Measurements from ENCODE around the gene CHI3L1. TPM values are rescaled to one million over a fixed set of nuclear protein-coding genes. Genes with fewer than 3 reads are reported as not detected.

CHI3L1 gene
- total RNA-seq, 2 donors from 2014 or later = 5.4 to 8.2 TPM

DNA sequence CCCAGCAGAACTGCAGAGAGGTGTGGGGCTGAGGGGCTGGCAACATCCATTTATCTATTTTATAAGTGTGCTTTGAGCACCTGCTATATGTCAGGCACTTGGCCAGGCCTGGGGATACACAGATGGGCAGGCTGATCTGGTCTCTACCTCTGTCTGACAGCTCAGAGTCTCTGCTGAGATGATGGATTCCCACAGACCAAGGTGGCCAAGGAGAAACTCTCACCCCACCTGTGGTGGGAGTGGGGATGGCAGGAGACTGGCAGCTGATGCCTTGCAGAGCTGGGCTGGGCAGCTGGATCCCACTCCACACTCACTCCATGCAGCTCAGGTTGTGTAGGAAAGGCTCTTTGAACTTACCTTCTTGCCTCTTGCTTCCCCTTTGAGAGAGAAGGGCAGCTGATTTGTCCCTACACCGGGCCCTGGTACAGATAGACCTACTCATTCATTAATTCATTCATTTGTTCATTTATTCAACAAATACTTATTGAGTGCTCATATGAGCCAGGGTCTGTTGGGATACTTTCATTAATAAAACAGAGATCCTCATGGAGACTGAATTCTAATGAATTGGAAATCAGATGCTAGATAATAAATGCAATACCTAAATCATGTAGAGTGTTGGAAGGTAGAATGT, 50.0 kb downstream of the CHI3L1 start:
- Histone ChIP-seq H3K27ac (peak overlapping the region; percentile 74 to 87 (median 84)), H3K9me3 (no peaks in the 10 kb centered on the region), H3K4me3 (no peak overlapping the region), H3K36me3 (replicated peaks in 1 of 2; ENCODE audit: insufficient read depth in 1 of 2, low read depth in 2 of 2) (no peaks in the 10 kb centered on the region), H3K27me3 (no peaks in the 10 kb centered on the region), H3K4me1 (peaks cover 72% of the 10 kb centered on the region)
- ATAC-seq (no peak), DNase-seq (no peak)
- TF ChIP-seq, protein P1, sequence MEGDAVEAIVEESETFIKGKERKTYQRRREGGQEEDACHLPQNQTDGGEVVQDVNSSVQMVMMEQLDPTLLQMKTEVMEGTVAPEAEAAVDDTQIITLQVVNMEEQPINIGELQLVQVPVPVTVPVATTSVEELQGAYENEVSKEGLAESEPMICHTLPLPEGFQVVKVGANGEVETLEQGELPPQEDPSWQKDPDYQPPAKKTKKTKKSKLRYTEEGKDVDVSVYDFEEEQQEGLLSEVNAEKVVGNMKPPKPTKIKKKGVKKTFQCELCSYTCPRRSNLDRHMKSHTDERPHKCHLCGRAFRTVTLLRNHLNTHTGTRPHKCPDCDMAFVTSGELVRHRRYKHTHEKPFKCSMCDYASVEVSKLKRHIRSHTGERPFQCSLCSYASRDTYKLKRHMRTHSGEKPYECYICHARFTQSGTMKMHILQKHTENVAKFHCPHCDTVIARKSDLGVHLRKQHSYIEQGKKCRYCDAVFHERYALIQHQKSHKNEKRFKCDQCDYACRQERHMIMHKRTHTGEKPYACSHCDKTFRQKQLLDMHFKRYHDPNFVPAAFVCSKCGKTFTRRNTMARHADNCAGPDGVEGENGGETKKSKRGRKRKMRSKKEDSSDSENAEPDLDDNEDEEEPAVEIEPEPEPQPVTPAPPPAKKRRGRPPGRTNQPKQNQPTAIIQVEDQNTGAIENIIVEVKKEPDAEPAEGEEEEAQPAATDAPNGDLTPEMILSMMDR (IDR thresholded peaks at IDR 0.05) = peak in 2 of 7 experiments; percentile 11 to 12
- no peak for TF ChIP-seq POLR2A (IDR thresholded peaks at IDR 0.05)
- 90 to 95% methylated on average over 1 of the region's 1 CpG for WGBS, 2 donors
- intact Hi-C loops (cut with DNase I) = no loop called here

DNA sequence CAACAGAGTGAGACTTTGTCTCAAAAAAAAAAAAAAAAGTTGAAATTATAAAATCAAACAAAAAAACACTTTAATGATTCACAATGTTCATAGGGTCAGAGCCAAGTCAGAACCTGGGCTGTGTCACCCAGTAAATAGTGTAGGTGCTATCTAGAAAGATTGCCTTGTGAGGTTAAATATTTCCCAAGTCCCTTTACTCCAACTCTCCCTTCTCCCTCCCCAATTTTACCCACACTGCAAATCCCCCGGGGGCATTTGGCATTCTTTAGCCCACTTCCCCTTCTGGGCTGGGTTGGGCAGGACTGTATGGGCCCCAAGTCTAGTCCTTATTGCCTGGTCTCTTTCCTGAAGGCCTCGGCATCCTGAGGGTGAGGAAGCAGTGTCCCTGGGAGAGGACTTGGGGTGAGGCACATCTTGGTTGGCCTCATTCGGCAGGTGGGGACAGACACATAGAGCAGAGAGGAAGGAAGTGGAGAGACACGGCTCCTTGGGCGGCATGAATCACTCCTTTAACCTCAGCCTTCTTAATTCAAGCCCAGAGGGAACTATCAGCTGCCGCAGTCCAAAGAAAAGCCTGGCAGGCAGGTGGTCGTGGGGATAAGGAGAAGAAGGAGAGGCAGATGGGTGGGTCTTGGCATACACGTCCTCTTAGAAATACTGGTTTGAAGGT, 50.7 kb downstream of the CHI3L1 start:
- DNase-seq = peak; percentile 31 to 71 (median 60)
- H3K4me1 ChIP-seq = peaks cover 74% of the 10 kb centered on the region
- H3K27ac ChIP-seq = peak overlapping the region; percentile 74 to 87 (median 84)
- TF ChIP-seq, protein P1 (IDR thresholded peaks at IDR 0.05) = no peak
- TF ChIP-seq POLR2A (IDR thresholded peaks at IDR 0.05) = peak in 2 of 3 donors; percentile 39 to 45
- no peak overlapping the region for H3K4me3 ChIP-seq
- no peaks in the 10 kb centered on the region for H3K27me3 ChIP-seq
- no peaks in the 10 kb centered on the region for H3K36me3 ChIP-seq (replicated peaks in 1 of 2; ENCODE audit: insufficient read depth in 1 of 2, low read depth in 2 of 2)
- intact Hi-C loops (cut with DNase I) = no loop called here
- ATAC-seq = peak; percentile 88
- no peaks in the 10 kb centered on the region for H3K9me3 ChIP-seq
- 19 to 24% methylated on average over 8 of the region's 8 CpGs for WGBS, 2 donors

DNA sequence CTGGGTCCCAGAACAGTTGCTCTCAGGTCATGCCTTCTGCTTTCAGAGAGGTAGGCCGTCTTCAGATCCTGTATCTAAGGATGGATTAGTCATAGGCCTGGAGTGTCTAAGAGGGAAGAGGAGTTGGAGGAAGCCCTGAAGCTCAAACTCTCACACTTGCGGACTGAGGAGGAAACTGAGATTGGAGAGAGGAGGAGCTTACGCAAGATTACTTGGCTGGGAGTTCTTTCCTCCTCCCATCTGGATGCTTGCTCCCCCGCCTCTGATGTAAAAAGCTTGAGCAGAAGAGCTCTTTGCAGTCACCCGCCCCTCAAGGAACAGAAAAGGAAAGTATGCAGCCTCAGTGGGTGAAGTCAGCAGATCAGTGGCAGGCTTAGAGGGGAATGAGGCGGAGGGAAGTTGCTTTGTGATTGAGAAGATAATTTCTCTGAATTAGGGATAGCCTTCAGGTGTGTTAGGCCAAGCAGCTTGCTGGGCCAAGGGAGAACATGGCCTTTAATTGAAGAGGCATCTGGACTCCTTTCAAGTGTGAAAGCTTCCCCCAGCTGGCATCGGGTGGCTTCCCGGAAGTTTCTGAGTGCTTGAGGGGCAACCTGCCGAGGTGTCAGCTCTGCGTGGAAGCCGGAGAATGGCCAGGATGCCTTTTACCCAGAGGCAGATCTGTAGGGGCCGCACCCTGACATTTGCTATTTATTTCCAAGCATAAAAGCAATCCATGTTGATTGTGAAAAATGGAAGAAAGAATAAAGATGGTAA, 52.4 kb downstream of the CHI3L1 start:
- Histone ChIP-seq H3K4me3 (no peak overlapping the region), H3K4me1 (peaks cover 72% of the 10 kb centered on the region), H3K27ac (peak overlapping the region; percentile 6 to 86 (median 61)), H3K36me3 (replicated peaks in 1 of 2; ENCODE audit: insufficient read depth in 1 of 2, low read depth in 2 of 2) (no peaks in the 10 kb centered on the region), H3K27me3 (no peaks in the 10 kb centered on the region), H3K9me3 (no peaks in the 10 kb centered on the region)
- TF ChIP-seq POLR2A (IDR thresholded peaks at IDR 0.05) = no peak
- TF ChIP-seq, protein P1 (IDR thresholded peaks at IDR 0.05) = no peak
- DNase-seq = peak in 1 of 4 donors; percentile 42
- intact Hi-C loops (cut with DNase I) = no loop called here
- WGBS, 2 donors = 73 to 76% methylated on average over 12 of the region's 12 CpGs
- no peak for ATAC-seq

DNA sequence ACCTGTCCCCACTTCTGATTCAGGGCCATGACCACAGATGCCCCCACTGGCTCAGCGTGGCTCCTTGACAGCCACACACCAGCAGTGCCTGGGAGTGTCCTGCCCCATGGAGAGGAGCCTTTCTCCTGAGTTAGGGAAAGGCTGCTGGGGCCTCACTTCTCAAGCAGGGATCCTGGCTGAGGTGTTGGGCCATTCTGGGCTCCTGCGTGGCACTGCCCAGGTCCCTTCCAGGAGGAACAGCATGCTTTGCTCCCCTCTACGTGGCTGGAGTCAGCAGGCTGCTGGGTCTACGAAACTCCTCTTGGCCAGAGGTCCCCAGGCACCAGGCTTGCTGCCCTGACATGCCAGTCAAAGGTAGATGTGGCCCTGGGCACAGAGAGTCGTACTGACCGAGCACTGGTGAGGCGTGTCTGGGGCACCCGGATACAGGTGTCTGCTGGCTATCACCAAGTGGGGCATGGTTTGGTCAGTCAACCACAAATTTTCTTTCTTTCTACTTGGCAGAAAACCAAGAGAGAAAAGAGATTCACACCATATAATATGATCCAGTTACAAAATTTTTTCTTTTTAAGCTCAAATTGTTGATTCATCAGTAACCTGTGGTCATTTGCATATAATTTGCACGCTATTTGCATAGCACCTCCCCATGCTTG, 54.8 kb downstream of the CHI3L1 start:
- no peaks in the 10 kb centered on the region for H3K27me3 ChIP-seq
- DNase-seq = no peak
- WGBS, 2 donors = 62 to 73% methylated on average over 5 to 8 of the region's 9 CpGs
- no peaks in the 10 kb centered on the region for H3K9me3 ChIP-seq
- ATAC-seq = no peak
- intact Hi-C loops (cut with DNase I) = no loop called here
- TF ChIP-seq, protein P1 (IDR thresholded peaks at IDR 0.05) = no peak
- H3K27ac ChIP-seq = peak overlapping the region in 3 of 4 donors; percentile 31 to 86 (median 78)
- no peaks in the 10 kb centered on the region for H3K36me3 ChIP-seq (replicated peaks in 1 of 2; ENCODE audit: insufficient read depth in 1 of 2, low read depth in 2 of 2)
- no peak overlapping the region for H3K4me3 ChIP-seq
- H3K4me1 ChIP-seq = peaks cover 80% of the 10 kb centered on the region
